Panc1 (cell line): ENCODE data around the gene INPP5F. TPM values are rescaled to one million over a fixed set of nuclear protein-coding genes. Genes with fewer than 3 reads are reported as not detected.

Experiments used
- ATAC-seq: fragments of 200-7000 bp; cut with Tn5 transposase; 2 replicates; pipeline ENCODE4 v1.9.1; 2020; ENCODE audit warnings: mild to moderate bottlenecking, moderate library complexity
- Bru-seq: library from RNA; stranded (reverse); fragments of 400-500 nt; gene quantifications from one replicate; lab custom pipeline; 2021; lab: Mats Ljungman, UMichigan
- BruChase-seq, 2 experiments: library from RNA; stranded (reverse); fragments of 400-500 nt; gene quantifications; one replicate each; lab custom pipeline; 2021; lab: Mats Ljungman, UMichigan
- BruUV-seq: library from RNA; stranded (reverse); fragments of 400-500 nt; replicated peaks from 2 replicates; lab custom pipeline; 2021; lab: Mats Ljungman, UMichigan
- CTCF ChIA-PET: fragments of 300-600 bp; sonication (Branson Sonifier 250); formaldehyde crosslinking; loops from one replicate; lab custom pipeline; 2022; ENCODE audit warnings: antibody characterized with exemption; lab: Charles Lee
- POLR2A ChIA-PET: fragments of 300-600 bp; sonication (Branson Sonifier 250); formaldehyde crosslinking; loops from one replicate; lab custom pipeline; 2022; ENCODE audit warnings: antibody characterized with exemption; lab: Charles Lee
- DNase-seq: peaks from one replicate; pipeline ENCODE4 v3.0.0-alpha.2; 2010; ENCODE audit warnings: low read depth, low spot score
- H3K27ac ChIP-seq: 2 replicates; pipeline ENCODE4 v1.5.1; 2011; ENCODE audit warnings: mild to moderate bottlenecking, low read length, inconsistent platforms
- H3K27me3 ChIP-seq: fragments of 200-500 bp; sonication (Bioruptor generic); 2 replicates; pipeline ENCODE4 v1.6.0; 2014; ENCODE audit warnings: low read length, inconsistent platforms; ENCODE audit not compliant: control insufficient read depth, insufficient read depth
- H3K36me3 ChIP-seq: fragments of 200-500 bp; sonication (Bioruptor generic); 2 replicates; pipeline ENCODE4 v1.5.1; 2014; ENCODE audit warnings: inconsistent platforms, mild to moderate bottlenecking, low read length, moderate library complexity; ENCODE audit not compliant: control insufficient read depth, insufficient read depth
- H3K4me1 ChIP-seq: 2 replicates; pipeline ENCODE4 v1.5.1; 2011; ENCODE audit warnings: inconsistent platforms, mild to moderate bottlenecking, low read length, moderate library complexity; ENCODE audit not compliant: control insufficient read depth, insufficient read depth
- H3K4me3 ChIP-seq, 2 experiments: 2 replicates each; pipeline ENCODE4 v1.5.1; 2011 to 2012; ENCODE audit warnings: low read depth in 2 of 2, low read length in 2 of 2, mild to moderate bottlenecking in 2 of 2, inconsistent platforms in 1 of 2, moderate library complexity in 1 of 2
- H3K9me3 ChIP-seq: fragments of 200-500 bp; sonication (Bioruptor generic); 2 replicates; pipeline ENCODE4 v1.5.1; 2014; ENCODE audit warnings: low read depth, mild to moderate bottlenecking, inconsistent platforms, low read length, moderate library complexity; ENCODE audit not compliant: control insufficient read depth, insufficient read depth
- CTCF ChIP-seq: fragments of 450-650 bp; IDR thresholded peaks from 2 replicates; pipeline ENCODE4 v1.5.1; 2017; ENCODE audit warnings: mild to moderate bottlenecking
- POLR2AphosphoS5 ChIP-seq: IDR thresholded peaks from 2 replicates; pipeline ENCODE4 v1.6.1; 2012; ENCODE audit warnings: mild to moderate bottlenecking, low read depth, low read length, moderate library complexity
- REST ChIP-seq, 2 experiments: IDR thresholded peaks; 2 replicates each; pipeline ENCODE4 v1.6.1; 2011 to 2012; ENCODE audit warnings: low read depth in 2 of 2, control low read depth in 1 of 2, low read length in 1 of 2, mild to moderate bottlenecking in 1 of 2, moderate library complexity in 1 of 2; ENCODE audit not compliant: insufficient read depth in 1 of 2
- SIN3A ChIP-seq: IDR thresholded peaks from 2 replicates; pipeline ENCODE4 v1.6.1; 2012; ENCODE audit warnings: low read depth, mild to moderate bottlenecking, low read length, moderate library complexity, borderline replicate concordance; ENCODE audit not compliant: insufficient read depth
- TCF7L2 ChIP-seq: IDR thresholded peaks from 2 replicates; pipeline ENCODE4 v1.6.1; 2011; ENCODE audit warnings: mild to moderate bottlenecking, low read depth, low read length, inconsistent platforms
- in situ Hi-C: cut with HindIII; loops from 2 replicates; pipeline ENCODE4 v1.10.0; 2016; ENCODE audit warnings: low sequenced_read_pairs, low pct_unique_long_range_greater_than_20kb
- intact Hi-C: fragments of 100-400 bp; cut with micrococcal nuclease; formaldehyde crosslinking; loops from one replicate; pipeline ENCODE4 v1.10.0; 2022; ENCODE audit not compliant: unreplicated experiment
- long read RNA-seq: library from polyadenylated mRNA; unstranded; transcript quantifications from one replicate; pipeline ENCODE4 v2.0.0, GENCODE V29; 2021; ENCODE audit not compliant: unreplicated experiment
- polyA plus RNA-seq: library from polyadenylated mRNA; unstranded; fragments of >200 nt; gene quantifications from one replicate; pipeline ENCODE4 v1.2.1, GENCODE V29; 2012; ENCODE audit warnings: missing spikeins; ENCODE audit not compliant: insufficient read length
- total RNA-seq: library from RNA; stranded (reverse); gene quantifications from one replicate; pipeline ENCODE4 v1.2.1, GENCODE V29; 2021; ENCODE audit not compliant: unreplicated experiment

Gene INPP5F, protein sequence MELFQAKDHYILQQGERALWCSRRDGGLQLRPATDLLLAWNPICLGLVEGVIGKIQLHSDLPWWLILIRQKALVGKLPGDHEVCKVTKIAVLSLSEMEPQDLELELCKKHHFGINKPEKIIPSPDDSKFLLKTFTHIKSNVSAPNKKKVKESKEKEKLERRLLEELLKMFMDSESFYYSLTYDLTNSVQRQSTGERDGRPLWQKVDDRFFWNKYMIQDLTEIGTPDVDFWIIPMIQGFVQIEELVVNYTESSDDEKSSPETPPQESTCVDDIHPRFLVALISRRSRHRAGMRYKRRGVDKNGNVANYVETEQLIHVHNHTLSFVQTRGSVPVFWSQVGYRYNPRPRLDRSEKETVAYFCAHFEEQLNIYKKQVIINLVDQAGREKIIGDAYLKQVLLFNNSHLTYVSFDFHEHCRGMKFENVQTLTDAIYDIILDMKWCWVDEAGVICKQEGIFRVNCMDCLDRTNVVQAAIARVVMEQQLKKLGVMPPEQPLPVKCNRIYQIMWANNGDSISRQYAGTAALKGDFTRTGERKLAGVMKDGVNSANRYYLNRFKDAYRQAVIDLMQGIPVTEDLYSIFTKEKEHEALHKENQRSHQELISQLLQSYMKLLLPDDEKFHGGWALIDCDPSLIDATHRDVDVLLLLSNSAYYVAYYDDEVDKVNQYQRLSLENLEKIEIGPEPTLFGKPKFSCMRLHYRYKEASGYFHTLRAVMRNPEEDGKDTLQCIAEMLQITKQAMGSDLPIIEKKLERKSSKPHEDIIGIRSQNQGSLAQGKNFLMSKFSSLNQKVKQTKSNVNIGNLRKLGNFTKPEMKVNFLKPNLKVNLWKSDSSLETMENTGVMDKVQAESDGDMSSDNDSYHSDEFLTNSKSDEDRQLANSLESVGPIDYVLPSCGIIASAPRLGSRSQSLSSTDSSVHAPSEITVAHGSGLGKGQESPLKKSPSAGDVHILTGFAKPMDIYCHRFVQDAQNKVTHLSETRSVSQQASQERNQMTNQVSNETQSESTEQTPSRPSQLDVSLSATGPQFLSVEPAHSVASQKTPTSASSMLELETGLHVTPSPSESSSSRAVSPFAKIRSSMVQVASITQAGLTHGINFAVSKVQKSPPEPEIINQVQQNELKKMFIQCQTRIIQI
- 26.7 TPM for total RNA-seq
- polyA plus RNA-seq: 12.2 TPM
- Bru-seq, nascent RNA: percentile 74 among the genes with signal in this experiment
- percentile 76 among the genes with signal in this experiment for BruChase-seq, experiment 1, labeled RNA remaining after a 2-hour chase
- percentile 76 among the genes with signal in this experiment for BruChase-seq, experiment 2, labeled RNA remaining after a 6-hour chase
- long read RNA-seq, full-length matches to known transcripts: 10 of 28 reads
- long read RNA-seq, partial matches to known transcripts: 6 of 28 reads
- long read RNA-seq, other reads (novel, unspliced or antisense): 12 of 28 reads

DNA sequence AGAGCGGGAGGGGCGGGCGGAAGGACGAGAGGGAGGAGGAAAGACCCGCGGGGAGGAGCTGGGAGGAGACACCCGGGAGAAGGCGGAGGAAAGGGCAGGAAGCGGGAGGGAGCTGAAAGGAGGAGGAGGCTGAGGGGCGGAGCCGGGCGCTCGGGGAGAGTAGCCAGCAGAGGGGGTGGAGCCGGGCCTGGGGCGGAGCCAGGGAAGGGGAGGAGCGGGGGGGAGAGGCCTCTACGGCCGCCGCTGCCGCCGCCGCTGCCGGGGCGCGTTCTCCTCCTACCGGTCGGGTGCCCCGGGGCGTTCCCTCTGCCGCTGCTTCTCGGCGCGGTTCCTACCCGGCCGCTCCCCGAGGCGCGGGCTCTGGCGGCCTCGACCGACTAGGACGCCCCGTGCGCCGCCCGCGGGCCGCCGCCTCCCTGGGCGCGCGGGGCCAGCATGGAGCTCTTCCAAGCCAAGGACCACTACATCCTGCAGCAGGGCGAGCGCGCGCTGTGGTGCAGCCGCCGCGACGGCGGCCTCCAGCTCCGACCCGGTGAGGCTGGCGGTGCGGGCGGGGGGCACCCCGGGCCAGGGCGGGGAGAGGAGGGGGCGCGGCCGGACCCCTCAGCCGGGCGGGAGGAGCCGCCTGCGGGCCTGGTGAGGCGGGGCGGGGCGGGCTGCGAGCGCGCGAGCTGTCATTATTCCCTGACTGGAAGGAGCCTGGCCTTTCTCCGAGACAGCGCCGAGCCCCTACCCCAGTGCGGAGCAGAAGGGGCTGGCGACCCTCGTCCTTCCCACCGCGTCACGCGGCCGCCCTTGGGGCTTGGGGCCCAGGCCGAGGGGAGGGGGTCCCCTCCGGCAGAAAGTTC is at the start of gene INPP5F:
Gene INPP5F (plus strand): TSS at position 223 of the 848 bp plus-strand sequence. CDS start 213 bp downstream, at position 436.
- ChIA-PET POLR2A (interaction anchor here (0.6 to 1.6 kb wide), 6 partner anchors 9 to 477 kb away, joined by 3 to 8 read pairs (median 3); no protein-coding TSS in a partner anchor), CTCF (interaction anchor here (0.7 to 2.4 kb wide), 4 partner anchors 11 to 186 kb away, joined by 4 to 13 read pairs (median 5); no protein-coding TSS in a partner anchor)
- H3K9me3 ChIP-seq: no peaks in the 10 kb centered on the region
- intact Hi-C loops (no loop called here), in situ Hi-C loops (no loop called here)
- peak within 1 kb of the TSS; percentile 96 for H3K27ac ChIP-seq
- H3K4me3 ChIP-seq: peak within 1 kb of the TSS; percentile 71 to 74
- no peaks in the 10 kb centered on the region for H3K27me3 ChIP-seq
- DNase-seq (peak; percentile 89), ATAC-seq (peak; percentile 95)
- H3K4me1 ChIP-seq: peaks cover 37% of the 10 kb centered on the region
- TF ChIP-seq SIN3A: no peak
- TF ChIP-seq POLR2AphosphoS5: no peak; the same call in 1 of the 2 replicates
- TF ChIP-seq CTCF: no peak; the same call in 1 of the 2 replicates
- TF ChIP-seq TCF7L2: no peak
- TF ChIP-seq REST (IDR thresholded peaks at IDR 0.05; ENCODE audit: insufficient read depth in 1 of 2, low read depth in 2 of 2, low read length in 1 of 2): no peak
- BruUV-seq: no TSS peak
- no peaks in the 10 kb centered on the region; the same call in 1 of the 2 replicates for H3K36me3 ChIP-seq
